Lower leg skin (tissue), 4 donors: ENCODE data around the gene CTAGE9. TPM values are rescaled to one million over a fixed set of nuclear protein-coding genes. Genes with fewer than 3 reads are reported as not detected.

Source experiments
- DNase-seq, 2 donors: peaks; one replicate each; pipeline ENCODE4 v3.0.0-alpha.2; 2019; ENCODE audit warnings: low spot score in 2 of 2
- H3K4me3 ChIP-seq: fragments of 200-600 bp; sonication (generic); 2 replicates; pipeline ENCODE4 v1.5.1; 2017; ENCODE audit warnings: mild to moderate bottlenecking, low read depth; ENCODE audit not compliant: poor library complexity, severe bottlenecking
- CTCF ChIP-seq, 3 donors: fragments of 450-650 bp; IDR thresholded peaks; one replicate each; pipeline ENCODE4 v1.5.1; 2016; ENCODE audit warnings: antibody characterized with exemption in 3 of 3, mild to moderate bottlenecking in 3 of 3, moderate library complexity in 2 of 3
- POLR2A ChIP-seq, 2 donors: fragments of 450-650 bp; IDR thresholded peaks; one replicate each; pipeline ENCODE4 v1.6.1; 2016 to 2017; ENCODE audit warnings: antibody characterized with exemption in 2 of 2, mild to moderate bottlenecking in 1 of 2, moderate library complexity in 1 of 2
- WGBS, 2 donors: methylation state at CpG; one replicate each; pipeline ENCODE4 v1.1.5; 2018; 5-methylcytosine and 5-hydroxymethylcytosine counted together
- intact Hi-C: fragments of 100-400 bp; cut with DNase I; formaldehyde crosslinking; loops from one replicate; pipeline ENCODE4 v1.15.0; 2023; ENCODE audit warnings: low total_unique reads
- total RNA-seq, 4 donors: library from RNA; depleted of rRNA; stranded (reverse); fragments of >200 nt; gene quantifications; one replicate each; pipeline ENCODE4 v1.1.0, GENCODE V29; 2016

Gene CTAGE9
- total RNA-seq, 4 donors from 2014 or later: not detected

DNA sequence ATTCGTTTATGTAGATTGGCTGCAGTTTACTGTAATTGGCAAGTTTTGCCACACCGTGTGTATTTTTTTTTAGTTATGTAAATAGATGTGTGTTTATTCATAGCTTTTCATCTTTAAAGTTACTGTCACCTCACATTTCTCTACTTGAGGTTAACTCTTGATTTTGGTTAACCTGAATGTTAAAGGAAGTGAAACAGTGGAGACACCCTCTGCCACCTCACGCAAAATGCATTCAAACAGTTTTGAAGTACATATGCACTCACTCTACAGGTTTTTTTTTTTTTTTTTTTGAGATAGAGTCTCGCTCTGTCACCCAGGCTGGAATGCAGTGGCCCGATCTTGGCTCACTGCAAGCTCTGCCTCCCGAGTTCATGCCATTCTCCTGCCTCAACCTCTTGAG, 27.3 kb downstream of the CTAGE9 start:
- TF ChIP-seq CTCF (IDR thresholded peaks at IDR 0.05): no peak
- TF ChIP-seq POLR2A (IDR thresholded peaks at IDR 0.05): no peak
- no peak for DNase-seq
- no peak overlapping the region for H3K4me3 ChIP-seq
- intact Hi-C loops: no loop called here
- WGBS, 2 donors: 78 to 81% methylated on average over 6 of the region's 6 CpGs

- H3K4me3 ChIP-seq: no peak overlapping the region
- intact Hi-C loops: no loop called here
- WGBS, 2 donors: 52 to 63% methylated on average over 2 of the region's 2 CpGs
- no peak for DNase-seq
- no peak for TF ChIP-seq CTCF (IDR thresholded peaks at IDR 0.05)
- no peak for TF ChIP-seq POLR2A (IDR thresholded peaks at IDR 0.05)
These were observed 28.4 kb downstream of the CTAGE9 start for GRCh38 chr6:131682442-131682841.

DNA sequence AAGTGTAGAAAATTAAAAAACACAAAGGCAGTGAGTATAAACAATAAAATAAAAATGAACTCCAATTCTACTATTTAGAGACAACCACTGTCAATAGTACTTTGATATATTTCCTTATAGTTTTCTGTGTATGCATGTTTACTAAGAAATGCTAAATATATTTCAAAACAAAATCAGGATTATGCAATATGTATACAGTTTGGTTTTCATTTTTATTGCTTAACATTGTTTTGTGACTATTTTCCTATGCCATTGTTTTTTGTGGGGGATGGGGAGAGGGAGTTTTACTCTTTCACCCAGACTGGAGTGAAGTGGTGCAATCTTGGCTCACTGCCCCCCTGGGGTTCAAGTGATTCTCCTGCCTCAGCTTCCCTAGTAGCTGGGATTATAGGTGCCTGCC, 29.2 kb downstream of the CTAGE9 start:
- no peak for DNase-seq
- no peak overlapping the region for H3K4me3 ChIP-seq
- no peak for TF ChIP-seq POLR2A (IDR thresholded peaks at IDR 0.05)
- TF ChIP-seq CTCF (IDR thresholded peaks at IDR 0.05): no peak
- intact Hi-C loops: no loop called here

DNA sequence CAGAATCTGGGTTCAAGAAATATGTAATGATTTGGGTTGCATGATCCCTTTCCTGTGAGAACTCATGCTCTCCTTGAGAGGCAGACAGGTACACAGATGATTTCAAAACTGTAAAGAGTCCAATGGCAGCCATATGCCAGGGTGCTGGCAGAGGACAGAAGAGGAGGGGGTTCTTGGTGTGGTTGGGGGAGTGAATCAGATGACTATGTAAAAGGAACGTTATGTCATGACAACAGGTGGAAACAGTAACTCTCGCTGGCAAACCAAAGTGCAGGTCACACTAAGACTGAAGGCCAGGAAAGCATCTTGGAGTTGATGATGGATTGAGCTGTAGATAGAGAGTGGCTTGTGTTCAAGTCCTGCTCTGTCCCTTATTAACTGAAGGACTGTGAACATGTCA, 29.9 kb downstream of the CTAGE9 start:
- TF ChIP-seq CTCF (IDR thresholded peaks at IDR 0.05) (no peak), POLR2A (IDR thresholded peaks at IDR 0.05) (no peak)
- no peak overlapping the region for H3K4me3 ChIP-seq
- WGBS, 2 donors: 91 to 96% methylated on average over 2 of the region's 2 CpGs
- intact Hi-C loops: no loop called here
- DNase-seq: no peak

GRCh38 chr6:131678442-131678841, 32.4 kb downstream of the CTAGE9 start:
- intact Hi-C loops: no loop called here

More at GRCh38 chr6:131678442-131678841, 32.4 kb downstream of the CTAGE9 start:
- DNase-seq: no peak
- 72 to 77% methylated on average over 5 of the region's 5 CpGs for WGBS, 2 donors
- H3K4me3 ChIP-seq: no peak overlapping the region
- no peak for TF ChIP-seq POLR2A (IDR thresholded peaks at IDR 0.05)
- no peak for TF ChIP-seq CTCF (IDR thresholded peaks at IDR 0.05)
